Prostate gland (tissue), 2 donors: ENCODE data around the gene GRID1.

Source experiments
- CTCF ChIP-seq, 4 experiments: fragments of 200-600 bp in 2 of 4; fragments of 450-650 bp in 2 of 4; sonication (generic) in 2 of 4; IDR thresholded peaks; 1 replicate in 3 of 4; 2 replicates in 1 of 4; pipeline ENCODE4 v1.5.1; 2016 to 2019; ENCODE audit warnings: antibody characterized with exemption in 4 of 4, mild to moderate bottlenecking in 2 of 4, moderate library complexity in 2 of 4
- POLR2AphosphoS5 ChIP-seq: sonication (generic); formaldehyde crosslinking; IDR thresholded peaks from one replicate; pipeline ENCODE4 v1.6.1; 2017; ENCODE audit warnings: antibody characterized with exemption

GRCh38 chr10:85915245-85915846 lies 451.2 kb downstream of the GRID1 start:
- TF ChIP-seq POLR2AphosphoS5 (no peak), CTCF (IDR thresholded peaks at IDR 0.05) (no peak)
